Muscle of leg (tissue), 11 donors: ENCODE measurements around the gene KCNH1. TPM values are rescaled to one million over a fixed set of nuclear protein-coding genes. Genes with fewer than 3 reads are reported as not detected.
A peak's percentile ranks its signal among the peaks of the same experiment; 100 is the strongest.

Experiments used
- DNase-seq: peaks from one replicate; pipeline ENCODE4 v3.0.0; 2013
- H3K27ac ChIP-seq: one replicate; pipeline ENCODE4 v1.5.1; 2013; ENCODE audit warnings: mild to moderate bottlenecking, low read length, control low read depth
- H3K27me3 ChIP-seq: one replicate; pipeline ENCODE4 v1.6.1; 2013; ENCODE audit warnings: low read length; ENCODE audit not compliant: control insufficient read depth, insufficient read depth
- H3K36me3 ChIP-seq: one replicate; pipeline ENCODE4 v1.6.1; 2013; ENCODE audit warnings: low read length; ENCODE audit not compliant: control insufficient read depth, insufficient read depth
- H3K4me1 ChIP-seq: one replicate; pipeline ENCODE4 v1.6.1; 2013; ENCODE audit warnings: low read length; ENCODE audit not compliant: control insufficient read depth, insufficient read depth
- H3K4me3 ChIP-seq: one replicate; pipeline ENCODE4 v1.5.1; 2013; ENCODE audit warnings: low read length, control low read depth
- H3K9me3 ChIP-seq: replicated peaks from 2 replicates; pipeline ENCODE4 v1.6.1; 2013; ENCODE audit warnings: low read depth, low read length; ENCODE audit not compliant: control insufficient read depth
- WGBS: methylation state at CpG from one replicate; pipeline ENCODE4 v1.1.5; 2013; ENCODE audit warnings: missing lambda C conversion rate; ENCODE audit not compliant: insufficient coverage; 5-methylcytosine and 5-hydroxymethylcytosine counted together
- polyA plus RNA-seq, 8 donors: library from polyadenylated mRNA; unstranded; fragments of 120-200 nt; gene quantifications; one replicate each; pipeline versions ENCODE4 v1.2.1 to v1.2.3, GENCODE V29; 2013; ENCODE audit warnings: inconsistent platforms in 1 of 8, low replicate concordance in 1 of 8; ENCODE audit not compliant: insufficient read length in 8 of 8, insufficient read depth in 1 of 8
- total RNA-seq: library from RNA; stranded (reverse); fragments of 120-200 nt; gene quantifications from one replicate; pipeline ENCODE4 v1.2.4, GENCODE V29; 2013

Gene KCNH1
- total and polyA plus RNA-seq, 9 donors, result 0.19 to 0.51 (median 0.28) TPM

- H3K4me3 ChIP-seq, result no peak overlapping the region
- 29% methylated on average over 4 of the region's 6 CpGs for WGBS
- H3K27me3 ChIP-seq, result no peaks in the 10 kb centered on the region
- H3K36me3 ChIP-seq, result no peaks in the 10 kb centered on the region
- H3K27ac ChIP-seq, result no peak overlapping the region
- peaks cover 18% of the 10 kb centered on the region for H3K4me1 ChIP-seq
- DNase-seq, result peak; percentile 78
- no peaks in the 10 kb centered on the region for H3K9me3 ChIP-seq
These were observed 486.3 kb downstream of the KCNH1 start for GRCh38 chr1:210647406-210648333.

GRCh38 chr1:210646258-210646616, 487.7 kb downstream of the KCNH1 start:
- no peaks in the 10 kb centered on the region for H3K36me3 ChIP-seq
- peaks cover 18% of the 10 kb centered on the region for H3K4me1 ChIP-seq

GRCh38 chr1:210645582-210646257, 488.2 kb downstream of the KCNH1 start:
- Histone ChIP-seq H3K27me3 (no peaks in the 10 kb centered on the region), H3K4me3 (no peak overlapping the region), H3K27ac (no peak overlapping the region), H3K9me3 (no peaks in the 10 kb centered on the region), H3K4me1 (peaks cover 15% of the 10 kb centered on the region), H3K36me3 (no peaks in the 10 kb centered on the region)
- WGBS, result 71% methylated on average over 5 of the region's 7 CpGs
- no peak for DNase-seq

More at GRCh38 chr1:210646258-210646616, 487.7 kb downstream of the KCNH1 start:
- 17% methylated on average over 1 of the region's 2 CpGs for WGBS
- no peaks in the 10 kb centered on the region for H3K27me3 ChIP-seq
- no peaks in the 10 kb centered on the region for H3K9me3 ChIP-seq
- no peak overlapping the region for H3K4me3 ChIP-seq
- no peak overlapping the region for H3K27ac ChIP-seq
- DNase-seq, result peak; percentile 52

GRCh38 chr1:210641582-210641981, 492.4 kb downstream of the KCNH1 start:
- no CpG with 5 or more reads among the region's 5 CpGs for WGBS

GRCh38 chr1:210635108-210635507, 498.8 kb downstream of the KCNH1 start:
- H3K4me3 ChIP-seq, result no peak overlapping the region
- H3K4me1 ChIP-seq, result peaks cover 6% of the 10 kb centered on the region
- WGBS, result 100% methylated on average over 2 of the region's 2 CpGs
- no peak overlapping the region for H3K27ac ChIP-seq
- H3K9me3 ChIP-seq, result no peaks in the 10 kb centered on the region
- no peaks in the 10 kb centered on the region for H3K36me3 ChIP-seq
- DNase-seq, result no peak
- H3K27me3 ChIP-seq, result no peaks in the 10 kb centered on the region

More at GRCh38 chr1:210641582-210641981, 492.4 kb downstream of the KCNH1 start:
- Histone ChIP-seq H3K9me3 (no peaks in the 10 kb centered on the region), H3K36me3 (no peaks in the 10 kb centered on the region), H3K27ac (no peak overlapping the region), H3K4me3 (no peak overlapping the region), H3K4me1 (peaks cover 5% of the 10 kb centered on the region), H3K27me3 (no peaks in the 10 kb centered on the region)
- no peak for DNase-seq

GRCh38 chr1:210633636-210634035, 500.3 kb downstream of the KCNH1 start:
- 96% methylated on average over 4 of the region's 6 CpGs for WGBS
- H3K27me3 ChIP-seq, result no peaks in the 10 kb centered on the region
- no peak overlapping the region for H3K27ac ChIP-seq
- H3K4me1 ChIP-seq, result peaks cover 6% of the 10 kb centered on the region
- no peak for DNase-seq
- H3K4me3 ChIP-seq, result no peak overlapping the region
- H3K36me3 ChIP-seq, result no peaks in the 10 kb centered on the region
- H3K9me3 ChIP-seq, result no peaks in the 10 kb centered on the region

GRCh38 chr1:210633140-210633539, 500.8 kb downstream of the KCNH1 start:
- no peaks in the 10 kb centered on the region for H3K27me3 ChIP-seq
- no peaks in the 10 kb centered on the region for H3K36me3 ChIP-seq
- DNase-seq, result no peak
- no peak overlapping the region for H3K27ac ChIP-seq
- H3K9me3 ChIP-seq, result no peaks in the 10 kb centered on the region
- H3K4me3 ChIP-seq, result no peak overlapping the region
- 92% methylated on average over 1 of the region's 3 CpGs for WGBS
- H3K4me1 ChIP-seq, result peaks cover 6% of the 10 kb centered on the region

- H3K27ac ChIP-seq, result no peak overlapping the region
- DNase-seq, result no peak
- no peak overlapping the region for H3K4me3 ChIP-seq
- no peaks in the 10 kb centered on the region for H3K27me3 ChIP-seq
- no peaks in the 10 kb centered on the region for H3K9me3 ChIP-seq
- 100% methylated on average over 1 of the region's 3 CpGs for WGBS
- H3K36me3 ChIP-seq, result no peaks in the 10 kb centered on the region
- H3K4me1 ChIP-seq, result peaks cover 7% of the 10 kb centered on the region
These were observed 502.5 kb downstream of the KCNH1 start for GRCh38 chr1:210631399-210631798.

GRCh38 chr1:210629276-210629675, 504.7 kb downstream of the KCNH1 start:
- no peak overlapping the region for H3K27ac ChIP-seq
- H3K9me3 ChIP-seq, result no peaks in the 10 kb centered on the region
- no peak for DNase-seq
- H3K36me3 ChIP-seq, result no peaks in the 10 kb centered on the region
- peaks cover 24% of the 10 kb centered on the region for H3K4me1 ChIP-seq
- 86% methylated on average over 1 of the region's 2 CpGs for WGBS
- no peak overlapping the region for H3K4me3 ChIP-seq
- H3K27me3 ChIP-seq, result no peaks in the 10 kb centered on the region

- DNase-seq, result no peak
- no peak overlapping the region for H3K27ac ChIP-seq
- H3K36me3 ChIP-seq, result no peaks in the 10 kb centered on the region
- H3K4me3 ChIP-seq, result no peak overlapping the region
- no peaks in the 10 kb centered on the region for H3K27me3 ChIP-seq
- H3K9me3 ChIP-seq, result no peaks in the 10 kb centered on the region
- H3K4me1 ChIP-seq, result peaks cover 21% of the 10 kb centered on the region
These were observed 506.2 kb downstream of the KCNH1 start for GRCh38 chr1:210627755-210628154.
